Transverse colon (tissue), 3 donors: ENCODE data around the gene PRG3.

Experiments used
- CTCF ChIP-seq, 5 experiments: fragments of 200-600 bp in 3 of 5; fragments of 450-650 bp in 2 of 5; sonication (generic) in 3 of 5; IDR thresholded peaks; 1 replicate in 2 of 5; 2 replicates in 3 of 5; pipeline ENCODE4 v1.5.1; 2016 to 2017; ENCODE audit warnings: antibody characterized with exemption in 5 of 5, inconsistent platforms in 3 of 5, mild to moderate bottlenecking in 2 of 5, moderate library complexity in 1 of 5
- EP300 ChIP-seq: sonication (generic); formaldehyde crosslinking; IDR thresholded peaks from one replicate; pipeline ENCODE4 v1.6.1; 2017; ENCODE audit warnings: antibody characterized with exemption, low read depth
- POLR2A ChIP-seq: fragments of 450-650 bp; IDR thresholded peaks from one replicate; pipeline ENCODE4 v1.6.1; 2016; ENCODE audit warnings: antibody characterized with exemption, mild to moderate bottlenecking, moderate library complexity

GRCh38 chr11:57327721-57328120 is 53.2 kb downstream of the PRG3 start:
- TF ChIP-seq EP300: no peak
- no peak for TF ChIP-seq CTCF (IDR thresholded peaks at IDR 0.05)
- TF ChIP-seq POLR2A: no peak
